Stimulated activated CD4-positive, alpha-beta T cell treated with anti-CD3 and anti-CD28 coated beads, TNF-alpha, amount 100 ng/mL, for 48 hours (primary cell): ENCODE measurements around the gene CDH4.

Source experiments
- DNase-seq, 3 donors: peaks; one replicate each; pipeline ENCODE4 v3.0.0-alpha.2; 2020; ENCODE audit warnings: low read depth in 3 of 3

The CDH4 gene

DNA sequence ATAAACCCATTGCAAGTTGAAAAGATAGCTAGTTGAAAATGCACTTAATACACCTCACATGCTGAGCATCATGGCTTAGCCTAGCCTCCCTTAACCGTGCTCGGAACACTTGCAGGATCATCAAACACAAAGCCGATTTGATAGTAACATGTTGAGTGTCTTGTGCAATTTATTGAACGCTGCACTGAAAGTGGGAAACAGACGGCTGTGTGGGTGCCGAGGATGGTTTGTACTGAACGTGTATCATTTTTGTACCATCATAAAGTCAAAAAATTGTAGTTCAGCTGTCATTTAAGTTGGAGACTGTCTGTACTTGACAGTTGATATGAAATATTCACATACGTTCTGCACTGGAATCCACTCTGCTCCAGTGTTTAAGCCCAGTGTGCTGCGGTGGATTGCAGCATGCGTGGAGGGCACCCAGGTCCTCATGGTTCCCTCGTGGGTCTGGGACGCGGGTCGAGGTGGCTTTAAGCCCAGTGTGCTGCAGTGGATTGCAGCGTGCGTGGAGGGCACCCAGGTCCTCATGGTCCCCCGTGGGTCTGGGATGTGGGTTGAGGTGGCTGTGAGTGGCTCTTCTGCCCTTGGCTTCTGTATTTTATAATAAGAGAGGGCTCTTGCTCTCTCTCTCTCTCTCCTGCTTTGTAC lies 77.0 kb downstream of the CDH4 start:
- no peak for DNase-seq

DNA sequence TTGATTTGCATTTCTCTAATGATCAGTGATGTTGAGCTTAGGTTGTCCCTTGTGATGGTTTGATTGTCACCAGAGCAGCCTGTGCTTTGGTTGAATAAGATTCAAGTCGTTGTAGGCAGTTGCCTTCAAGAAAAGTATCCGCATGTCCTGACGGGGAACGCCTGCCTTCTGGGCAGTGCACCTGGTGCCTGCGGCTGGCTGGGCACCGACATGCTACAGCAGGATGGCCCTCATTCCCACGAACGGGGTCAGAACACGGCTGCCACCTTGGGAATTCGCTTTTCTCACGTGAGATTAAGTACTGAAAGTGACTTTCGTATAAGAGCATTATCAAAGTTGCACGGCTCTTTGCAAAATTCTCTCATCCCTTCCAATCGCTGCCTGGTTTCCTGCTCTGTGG lies 78.4 kb downstream of the CDH4 start:
- DNase-seq = no peak

DNA sequence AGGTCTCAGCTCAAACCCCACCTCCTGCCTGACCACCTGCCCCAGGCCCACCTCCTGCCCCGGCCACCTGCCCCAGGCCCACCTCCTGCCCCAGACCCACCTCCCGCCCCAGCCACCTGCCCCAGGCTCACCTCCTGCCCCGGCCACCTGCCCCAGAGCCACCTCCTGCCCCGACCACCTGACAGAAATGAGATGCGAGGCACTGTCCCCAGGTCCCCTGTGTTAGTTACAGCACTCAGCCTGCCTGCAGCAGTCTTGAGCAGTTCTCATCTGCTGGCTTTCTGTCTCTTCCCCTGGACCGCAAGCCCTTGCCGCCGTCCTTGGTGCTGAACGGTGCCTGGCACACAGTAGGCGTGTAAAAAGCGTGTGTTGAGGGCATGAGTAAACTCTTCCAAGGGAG lies 79.5 kb downstream of the CDH4 start:
- DNase-seq = no peak

DNA sequence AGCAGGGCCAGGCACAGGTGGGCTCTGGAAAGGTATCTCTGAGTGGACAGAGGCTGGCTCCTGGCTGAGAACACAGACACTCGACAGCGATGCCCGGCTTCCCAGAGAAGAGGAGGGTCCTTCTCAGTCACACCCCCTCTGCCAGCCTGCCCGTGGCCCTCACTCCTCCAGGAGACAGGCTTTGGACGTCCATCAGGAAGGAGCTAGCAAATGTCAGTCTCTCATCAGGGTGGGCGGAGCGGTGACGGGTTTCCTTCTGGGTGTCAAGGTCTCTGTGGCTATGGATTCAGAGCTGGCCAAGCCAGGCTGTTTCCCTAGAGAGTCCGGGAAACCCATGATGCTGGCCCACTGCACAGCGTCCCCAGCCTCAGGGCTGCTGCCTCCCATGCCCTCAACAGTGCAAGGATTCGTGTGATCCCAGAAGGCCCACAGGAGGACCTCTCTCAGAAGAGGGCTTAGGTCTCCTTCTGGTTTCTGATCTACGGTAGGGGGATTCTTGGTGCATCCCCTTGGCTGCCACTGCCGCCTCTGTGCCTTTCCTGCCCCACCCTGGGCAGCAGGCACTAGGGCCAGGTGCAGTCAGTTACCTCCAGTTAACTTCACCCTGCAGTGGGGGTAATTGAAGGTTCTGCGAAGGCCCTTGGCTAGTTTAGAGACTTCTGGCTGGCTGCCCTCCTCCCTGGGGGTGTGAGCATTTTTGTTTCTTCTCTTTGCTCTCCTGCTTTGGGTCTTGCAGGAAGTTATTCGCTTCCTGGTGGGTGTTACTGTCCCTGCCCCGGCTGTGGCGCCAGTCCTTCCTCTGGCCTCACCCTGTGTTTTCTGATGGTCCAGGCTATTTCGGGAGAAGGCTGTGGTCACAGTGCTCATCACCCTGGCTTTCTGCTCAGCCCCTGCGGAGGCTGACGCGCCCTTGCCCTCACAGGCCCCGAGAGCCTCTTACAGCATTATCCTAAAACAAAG lies 80.2 kb downstream of the CDH4 start:
- no peak for DNase-seq

DNA sequence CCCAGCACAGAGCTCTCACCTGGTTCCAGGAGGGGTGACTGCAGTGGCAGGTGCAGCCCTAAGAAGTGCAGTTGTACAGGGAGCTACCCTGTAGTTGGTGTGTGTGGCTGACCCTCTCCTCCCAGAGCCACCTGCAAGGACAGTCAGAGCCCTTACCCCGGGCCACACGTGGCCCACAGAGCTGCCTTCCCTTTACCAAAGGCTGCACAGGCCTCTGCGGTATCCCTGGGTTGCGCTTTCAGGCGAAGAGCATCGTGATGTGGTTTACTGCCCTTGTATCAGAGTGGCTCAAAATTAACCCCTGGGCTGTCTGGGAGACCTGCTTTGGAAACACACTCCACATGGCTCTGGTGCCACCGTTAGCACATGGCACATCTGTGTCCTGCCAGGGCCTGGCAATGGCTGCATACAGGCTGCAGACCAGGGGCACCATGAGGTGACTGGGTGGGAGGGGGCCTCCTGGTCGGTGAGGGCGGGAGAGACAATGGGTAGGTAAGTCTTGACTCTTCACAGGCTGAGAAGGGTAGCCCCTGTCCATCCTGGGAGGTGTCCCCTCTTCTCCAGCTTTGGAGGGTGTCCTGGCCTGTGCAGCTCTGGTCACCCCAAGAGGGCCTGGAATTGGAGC lies 81.5 kb downstream of the CDH4 start:
- DNase-seq = no peak

DNA sequence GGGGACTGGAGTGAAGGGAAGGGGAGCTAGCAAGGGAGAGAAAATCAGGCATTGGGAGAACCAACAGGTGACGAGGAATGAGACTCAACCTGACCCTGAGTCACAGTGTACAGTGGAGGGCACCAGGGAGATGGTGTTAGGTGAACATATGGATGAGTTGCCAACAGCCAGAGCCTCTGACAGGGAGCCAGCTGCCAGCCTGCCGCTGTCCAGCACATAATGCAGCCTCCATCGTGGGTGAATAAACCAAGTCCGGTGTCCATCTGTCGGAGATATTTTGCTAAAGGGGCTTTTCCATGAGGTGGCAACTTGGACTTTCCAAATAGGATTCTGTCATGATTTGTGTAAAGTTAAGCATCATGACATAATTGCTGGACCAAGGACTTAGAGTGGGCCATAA lies 88.1 kb downstream of the CDH4 start:
- no peak for DNase-seq

DNA sequence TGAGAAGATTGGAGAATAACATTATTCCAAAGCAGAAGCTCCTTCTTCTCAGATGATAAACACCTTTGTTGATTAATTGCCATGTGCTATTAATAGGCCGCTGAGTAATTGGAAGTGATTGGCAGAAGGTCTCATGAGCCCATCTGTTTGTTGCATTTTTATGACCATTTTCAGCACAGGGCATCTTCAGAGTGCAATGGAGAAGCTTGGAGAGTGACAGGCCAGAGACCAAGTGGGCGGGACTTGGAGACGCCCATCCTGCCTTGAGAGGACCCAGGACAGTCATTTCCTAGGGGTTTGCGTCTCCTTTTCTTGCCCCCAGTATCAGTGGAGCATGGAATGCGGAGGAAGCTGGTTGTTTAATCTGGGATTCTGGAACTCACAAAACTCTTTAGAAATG lies 89.5 kb downstream of the CDH4 start:
- DNase-seq = no peak

DNA sequence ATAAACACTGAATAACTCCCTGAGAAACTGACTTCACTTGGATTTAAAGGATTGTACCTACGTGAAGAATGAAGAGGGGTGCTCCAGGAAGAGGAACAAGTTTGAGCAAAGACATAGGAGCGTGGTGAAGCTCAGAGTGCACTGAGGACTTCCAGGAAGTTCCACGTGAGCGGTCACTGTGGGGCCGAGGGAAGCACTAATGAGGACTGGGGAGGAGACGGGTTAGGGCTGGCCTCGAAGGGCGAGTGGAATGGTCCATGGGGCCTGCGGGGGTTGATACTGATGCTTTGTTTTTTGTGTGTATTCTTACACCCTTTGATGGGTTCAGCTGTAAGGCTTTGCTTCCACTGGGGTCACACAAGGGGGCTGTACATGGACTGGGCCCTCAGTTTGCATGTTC lies 91.9 kb downstream of the CDH4 start:
- DNase-seq = no peak

DNA sequence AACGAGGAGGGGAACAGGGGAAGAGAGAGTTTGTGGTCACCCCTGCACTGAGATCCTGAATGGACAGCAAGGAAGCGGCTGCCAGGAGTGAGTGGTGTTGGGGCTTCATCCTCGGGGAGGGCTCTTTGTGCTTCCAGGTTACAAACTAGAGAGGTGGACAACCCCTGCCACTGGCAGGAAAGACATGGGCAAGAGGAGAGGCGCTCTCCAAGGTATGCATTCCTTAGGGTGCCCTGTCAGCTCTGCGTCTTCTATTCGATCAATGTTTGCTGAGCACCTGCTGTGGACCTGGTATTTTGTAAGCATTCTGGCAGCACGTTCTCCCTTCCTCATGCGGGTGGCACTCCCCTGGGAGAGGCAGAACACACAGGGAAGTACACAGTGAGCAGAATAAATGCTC lies 93.6 kb downstream of the CDH4 start:
- no peak for DNase-seq

DNA sequence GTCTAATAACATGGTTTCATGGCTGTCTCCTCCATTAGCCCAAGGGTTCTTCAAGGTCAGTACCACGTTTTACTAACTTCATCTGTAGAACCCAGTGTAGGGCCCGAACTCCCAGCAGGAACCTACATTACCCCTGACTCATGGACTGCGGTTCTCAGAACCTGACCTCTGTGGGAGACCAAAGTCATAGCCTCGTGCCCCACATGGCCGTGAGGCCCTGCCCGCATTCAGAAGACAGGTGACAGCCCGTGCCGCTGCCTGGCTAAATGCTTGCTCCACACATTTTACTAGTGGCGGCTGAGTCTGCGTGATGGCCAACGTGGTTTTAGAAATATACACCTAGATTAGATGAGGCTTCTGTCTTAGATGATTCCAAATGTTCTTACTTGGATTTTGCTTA lies 94.9 kb downstream of the CDH4 start:
- no peak for DNase-seq

DNA sequence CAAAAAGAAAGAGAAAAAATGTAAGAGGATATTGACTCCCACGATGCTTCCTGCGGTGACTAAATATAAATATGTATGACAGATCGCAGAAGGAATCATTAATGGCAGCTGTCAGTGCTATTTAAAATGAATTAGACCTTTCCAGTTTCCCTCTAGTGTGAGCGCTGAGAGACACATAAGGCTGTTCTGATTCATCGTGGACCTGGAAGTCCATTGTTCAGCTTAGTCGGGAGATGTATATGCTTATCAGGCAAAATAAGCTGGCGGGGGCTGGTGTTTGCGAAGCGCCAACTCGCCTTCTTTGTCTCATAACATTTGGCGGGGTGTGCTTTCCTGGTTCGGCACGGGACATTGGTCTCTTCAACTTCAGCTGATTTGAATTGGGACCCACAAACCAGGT lies 95.4 kb downstream of the CDH4 start:
- DNase-seq = no peak

DNA sequence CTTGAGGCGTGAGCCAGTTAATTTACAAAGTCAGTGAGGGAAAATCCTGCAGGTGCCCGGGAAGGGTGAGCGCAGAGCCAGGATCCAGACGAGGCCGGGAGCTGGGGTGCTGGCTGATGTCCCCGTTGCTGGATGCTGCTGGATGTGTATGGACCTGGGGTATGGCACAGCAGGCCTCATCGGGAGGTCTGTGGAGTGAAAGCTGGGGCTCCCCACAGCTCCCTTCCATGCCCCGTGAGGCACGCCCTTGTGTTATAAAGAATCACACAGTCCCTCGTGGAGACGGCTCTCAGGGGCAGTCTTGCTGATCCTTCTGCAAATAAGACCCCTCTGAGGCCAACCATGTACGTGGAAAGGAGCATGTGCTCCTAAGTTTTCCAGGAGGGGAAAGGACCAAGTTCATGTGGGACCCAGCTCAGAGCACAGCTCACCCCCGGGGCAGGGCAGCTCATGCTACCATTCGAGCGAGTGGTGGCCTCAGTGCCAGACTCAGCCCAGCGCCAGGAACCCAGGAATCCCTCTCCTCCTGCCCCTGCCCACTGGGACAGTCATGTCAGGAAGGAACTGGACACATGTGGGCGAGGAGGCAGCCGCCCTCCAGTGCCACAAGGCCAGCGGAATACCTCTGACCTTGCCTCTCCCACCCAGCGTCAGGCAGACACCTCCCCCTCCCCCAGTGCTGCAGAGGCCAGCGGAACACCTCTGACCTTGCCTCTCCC lies 97.5 kb downstream of the CDH4 start:
- DNase-seq = no peak

DNA sequence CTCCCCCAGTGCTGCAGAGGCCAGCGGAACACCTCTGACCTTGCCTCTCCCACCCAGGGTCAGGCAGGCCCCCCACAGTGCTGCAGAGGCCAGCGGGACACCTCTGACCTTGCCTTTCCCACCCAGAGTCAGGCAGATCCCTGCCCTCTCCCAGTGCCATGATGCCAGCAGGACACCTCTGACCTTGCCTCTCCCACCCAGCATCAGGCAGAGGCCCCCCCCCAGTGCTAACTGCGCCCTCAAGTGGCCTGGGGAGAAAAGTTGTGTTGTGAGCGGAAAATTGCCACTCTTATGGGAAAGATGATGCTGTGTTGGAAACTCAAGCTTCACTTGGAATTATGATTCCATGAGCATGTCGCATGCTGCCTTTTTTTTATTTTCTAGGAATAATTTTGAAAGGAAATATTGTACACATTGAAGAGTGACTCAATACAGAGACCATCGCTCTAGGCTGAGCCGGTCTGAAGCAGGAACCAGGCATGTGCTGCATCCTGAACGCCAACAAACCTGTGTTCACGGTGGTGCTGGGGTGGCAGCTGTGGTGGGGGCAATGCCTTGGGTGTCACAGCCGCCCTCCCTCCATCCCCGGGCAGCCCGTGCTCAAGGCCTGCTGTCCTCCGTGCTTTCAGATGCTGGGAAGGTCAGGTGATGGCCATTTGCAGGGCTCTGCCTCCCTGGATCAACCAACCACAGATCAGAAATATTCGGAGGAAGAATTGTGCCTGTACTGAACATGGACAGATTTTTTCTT lies 98.6 kb downstream of the CDH4 start:
- DNase-seq = no peak

DNA sequence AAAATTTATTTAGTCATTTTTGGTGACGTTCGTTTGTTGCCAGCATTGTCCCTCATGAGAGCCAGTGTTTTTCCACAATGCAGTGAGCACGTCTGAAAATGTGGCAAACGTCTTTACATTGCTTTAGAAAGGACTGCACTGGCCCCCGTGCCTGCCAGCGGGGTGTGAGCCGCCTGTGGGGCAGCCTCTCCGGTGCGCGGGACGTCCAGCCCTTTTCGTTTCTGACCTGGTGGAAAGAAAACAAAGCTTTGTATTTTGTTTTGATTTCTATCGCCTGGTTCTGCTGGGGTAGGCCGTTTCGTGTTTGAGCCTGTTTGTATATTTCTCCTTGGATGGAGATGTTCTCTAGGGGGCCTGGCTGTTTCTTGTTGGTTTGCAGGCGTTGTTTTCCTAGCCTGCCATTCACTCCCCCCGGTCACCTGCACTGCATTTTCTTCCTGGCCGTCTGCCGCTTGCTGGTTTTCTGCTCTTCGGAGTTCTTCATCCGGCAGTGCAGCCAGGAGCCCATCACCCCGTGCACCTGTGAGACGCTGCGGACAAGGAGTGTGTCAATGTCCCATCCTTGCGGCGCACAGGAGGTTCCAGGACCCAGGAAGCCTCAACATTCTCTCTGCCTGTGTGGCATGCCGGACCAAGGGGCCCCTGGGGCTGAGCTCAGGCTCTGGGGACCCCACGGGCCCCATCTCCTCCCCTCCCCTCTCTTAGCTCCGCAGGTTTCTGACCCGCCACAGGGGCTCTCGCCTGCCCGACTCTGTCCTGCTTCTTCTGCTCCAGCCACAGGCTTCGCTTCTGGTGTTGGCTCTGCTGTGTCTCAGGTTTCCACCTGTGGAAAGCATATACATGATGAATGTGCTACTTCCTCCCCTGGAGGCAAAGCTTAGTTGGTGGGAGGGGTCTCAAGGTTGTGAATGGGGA lies 100.5 kb downstream of the CDH4 start:
- DNase-seq = no peak

DNA sequence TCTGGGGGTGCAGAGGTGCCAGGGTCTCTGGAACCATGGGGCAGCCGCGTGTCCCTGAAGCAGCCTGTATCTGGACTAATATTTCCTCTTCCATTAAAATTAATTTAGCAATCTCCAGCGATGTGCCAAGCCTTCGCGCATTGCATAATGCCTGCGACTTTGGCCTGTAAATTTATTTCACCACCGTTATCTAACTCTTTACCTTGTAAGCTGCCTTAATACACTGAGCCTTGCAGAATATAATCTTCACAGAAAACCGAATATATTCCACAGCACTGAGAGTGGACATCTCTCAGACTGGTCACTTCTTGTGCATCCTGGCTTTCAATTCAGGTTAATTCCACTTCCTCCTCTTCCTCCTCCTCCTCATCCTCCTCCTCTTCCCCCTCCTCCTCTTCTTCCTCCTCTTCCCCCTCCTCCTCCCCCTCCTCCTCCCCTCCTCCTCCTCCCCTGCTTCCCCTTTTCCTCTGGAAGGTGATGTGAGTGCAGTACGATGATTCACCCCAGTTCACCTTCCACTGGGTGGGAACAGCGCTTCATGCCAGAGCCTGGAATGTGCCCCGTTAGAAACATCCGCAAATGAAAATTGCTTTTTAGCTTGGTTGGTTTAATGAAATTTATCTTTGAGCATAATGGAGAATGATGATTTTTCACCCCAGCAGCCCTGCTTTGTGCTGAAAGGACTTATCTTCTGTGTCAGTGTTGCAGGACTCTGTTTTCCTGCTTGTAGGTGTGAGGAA lies 101.4 kb downstream of the CDH4 start:
- no peak for DNase-seq

DNA sequence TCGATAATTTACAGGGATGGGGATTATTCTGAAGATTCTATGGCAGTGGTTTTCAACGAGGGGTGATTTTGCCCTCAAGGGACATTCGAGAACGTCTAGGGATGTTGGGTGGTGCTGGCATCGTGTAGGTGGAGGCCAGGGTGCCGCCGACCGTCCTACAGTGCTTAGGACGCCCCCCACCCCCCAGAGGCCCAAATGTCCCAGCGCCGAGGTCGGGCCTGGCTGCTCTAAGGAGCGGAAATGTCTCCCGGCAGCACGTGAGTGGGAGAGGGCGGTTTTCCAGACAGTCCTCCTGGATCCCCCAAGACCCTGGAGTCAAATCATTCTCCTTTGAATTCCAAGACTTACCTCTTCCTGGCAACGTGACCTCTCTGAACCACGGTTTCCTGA lies 101.9 kb downstream of the CDH4 start:
- no peak for DNase-seq

DNA sequence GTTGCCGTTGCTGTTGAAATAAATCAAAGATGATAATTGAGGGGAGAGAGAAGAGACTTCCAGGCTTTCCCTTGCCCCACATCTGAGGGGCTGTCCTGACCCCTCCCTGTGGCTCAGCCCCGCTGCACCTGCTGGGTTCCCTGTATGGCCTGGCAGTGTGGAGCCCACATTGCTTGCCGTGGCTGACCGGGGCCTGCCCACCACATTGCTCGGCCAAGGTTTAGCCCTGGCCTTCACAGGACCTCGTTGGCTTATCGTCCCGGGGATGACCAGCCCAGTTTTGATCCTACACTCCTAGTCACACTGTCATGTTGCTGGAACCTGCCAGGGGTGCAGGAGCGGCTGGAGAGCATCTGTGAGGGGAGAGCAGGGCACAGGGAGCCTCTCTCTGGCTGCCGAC lies 102.4 kb downstream of the CDH4 start:
- no peak for DNase-seq

DNA sequence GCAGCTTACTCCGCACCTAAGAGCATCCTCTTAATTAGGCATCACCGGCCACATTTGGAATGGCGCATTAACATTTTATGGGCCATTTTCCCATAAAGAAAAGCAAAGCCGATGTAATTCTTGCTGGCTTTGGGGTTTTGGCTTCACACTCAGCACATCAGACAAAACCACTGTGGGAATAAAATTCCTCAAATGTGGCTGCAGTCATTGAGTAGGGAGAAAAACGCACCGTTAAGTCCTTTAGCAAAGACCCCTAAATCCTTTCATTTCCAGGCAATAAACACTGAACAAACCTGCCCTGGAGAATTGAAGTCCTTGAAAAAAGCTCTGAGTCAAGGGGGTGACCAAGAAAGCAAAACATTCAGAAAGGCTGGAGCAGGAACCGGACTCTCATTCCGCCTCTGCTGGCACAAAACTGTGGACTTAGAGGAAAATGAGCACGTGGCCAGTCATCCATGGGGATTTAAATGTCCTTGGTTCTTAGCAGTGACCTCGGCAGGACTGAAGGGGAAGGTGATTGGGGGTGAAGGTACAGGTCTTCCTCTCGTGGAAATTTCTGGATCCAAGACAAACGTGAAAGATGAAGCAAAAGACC lies 102.9 kb downstream of the CDH4 start:
- DNase-seq = no peak

DNA sequence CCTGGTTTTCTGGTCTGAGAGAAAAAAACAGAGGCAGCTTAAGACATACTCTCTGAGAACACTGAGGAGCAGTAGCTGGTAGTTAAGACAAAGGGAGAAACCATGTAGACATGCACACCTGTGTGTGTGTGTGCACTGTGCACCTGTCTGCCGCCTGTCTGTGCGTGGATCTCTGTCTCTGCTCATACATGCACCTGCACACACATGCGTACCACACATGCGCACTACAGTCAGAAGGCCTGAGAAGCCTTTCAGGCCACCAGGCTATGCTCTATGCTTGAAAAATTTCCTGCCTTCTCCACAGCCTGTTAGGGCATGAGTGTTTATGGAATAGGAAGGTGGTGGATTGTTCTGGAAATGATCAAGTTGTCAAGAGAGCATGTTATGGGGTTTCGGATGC lies 103.5 kb downstream of the CDH4 start:
- no peak for DNase-seq
